GM19238 (cell line): ENCODE measurements around the gene ANO8.
"Not testable (repeated sequence)": the region's sequence is repeated elsewhere in the genome, so short reads cannot be mapped to it uniquely, and the experiment has no call there.

Experiments used
- DNase-seq: peaks from one replicate; pipeline ENCODE4 v3.0.0; 2011; ENCODE audit warnings: low spot score; ENCODE audit not compliant: insufficient read length

Gene ANO8

DNA sequence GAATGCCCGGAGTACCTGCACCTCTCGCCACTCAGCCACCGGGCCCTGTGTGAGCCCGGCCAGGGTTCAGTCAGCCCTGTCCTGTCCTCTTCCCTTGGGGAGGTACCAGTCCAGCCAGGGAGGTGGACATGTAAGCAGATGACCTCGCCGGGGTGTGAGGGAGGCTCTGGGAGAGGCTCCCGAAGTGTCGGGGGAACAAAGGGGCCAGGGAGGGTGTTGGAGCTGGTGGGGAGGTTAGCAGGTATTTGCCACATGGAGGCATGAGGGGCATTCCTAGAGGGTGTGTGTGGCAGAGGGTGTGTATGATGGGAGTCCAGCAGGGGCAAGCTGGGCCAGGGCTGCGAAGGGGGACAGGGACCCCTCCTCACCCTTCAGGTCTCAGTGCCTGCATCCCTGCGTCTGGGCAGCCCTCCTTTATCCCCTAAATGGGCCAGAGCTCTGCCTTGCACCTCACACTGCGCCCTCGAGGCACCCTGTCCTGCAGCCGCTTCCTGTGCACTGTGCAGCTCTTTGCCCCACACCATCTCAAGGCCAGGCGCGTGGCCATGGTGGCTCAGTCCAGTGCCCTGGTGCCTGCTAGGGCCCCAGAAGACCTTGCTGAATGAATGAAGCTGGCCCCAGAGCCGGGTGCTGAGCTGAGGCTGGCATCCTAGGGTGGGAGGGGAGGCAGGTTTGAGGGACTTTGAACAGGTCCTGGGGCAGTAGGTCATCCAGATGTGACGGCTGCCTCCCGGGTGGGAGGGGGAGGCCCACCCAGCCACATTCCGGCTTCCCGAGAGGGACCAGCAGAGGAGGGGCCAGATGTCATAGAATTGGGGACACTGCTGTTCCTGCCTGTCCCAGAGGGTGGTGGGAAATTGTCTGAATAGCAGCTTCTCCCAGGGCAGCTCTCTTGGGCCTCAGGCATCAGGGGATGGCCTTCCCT is 22.2 kb downstream of the ANO8 start:
- DNase-seq, result no peak

- DNase-seq, result no peak
Measured at GRCh38 chr19:17311455-17312188, 23.0 kb downstream of the ANO8 start.

GRCh38 chr19:17309965-17310461 is 24.6 kb downstream of the ANO8 start:
- no peak for DNase-seq

DNA sequence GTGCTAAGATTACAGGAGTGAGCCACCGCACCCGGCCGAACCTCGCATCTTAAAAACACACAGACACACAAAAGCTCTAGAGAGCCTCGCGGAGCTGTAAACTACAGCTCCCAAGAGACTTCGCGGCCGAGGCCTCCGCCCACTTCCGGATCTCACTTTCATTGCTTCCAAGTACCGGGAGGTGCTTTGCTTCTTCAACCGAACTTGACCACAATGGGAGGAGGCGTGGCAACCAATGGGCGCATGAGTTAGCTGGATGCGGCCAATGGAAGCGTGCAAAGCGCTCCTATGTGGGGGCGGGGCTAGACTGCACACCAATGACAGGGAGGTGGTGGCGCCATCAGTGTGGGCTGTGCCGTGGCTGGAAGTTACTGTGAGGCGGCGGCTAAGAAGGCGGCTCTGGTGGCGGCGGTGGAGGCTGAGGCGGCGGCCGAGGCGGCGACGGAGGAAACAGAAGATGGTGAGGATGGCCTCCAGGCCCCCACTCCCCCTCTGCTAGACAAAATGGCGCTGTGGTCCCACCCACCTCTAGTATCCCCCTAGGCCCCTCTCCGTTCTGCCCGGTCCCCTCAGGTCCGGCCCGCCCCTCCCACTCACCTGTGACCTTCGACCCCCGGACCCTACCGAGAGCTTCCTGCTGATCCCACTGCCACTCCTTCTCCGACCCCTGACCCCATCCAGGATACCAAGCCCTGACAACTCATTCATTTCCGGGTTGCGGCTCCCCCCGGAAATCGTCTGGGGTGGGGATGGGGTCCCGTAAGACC is 25.3 kb downstream of the ANO8 start, which contains the start of gene DDA1:
DDA1 (plus strand) TSS at position 366 of the 767 bp plus-strand sequence; CDS start at position 458, 92 bp downstream.
- peak; percentile 98 for DNase-seq

GRCh38 chr19:17307876-17308377 is 26.7 kb downstream of the ANO8 start:
- DNase-seq, result no peak

DNA sequence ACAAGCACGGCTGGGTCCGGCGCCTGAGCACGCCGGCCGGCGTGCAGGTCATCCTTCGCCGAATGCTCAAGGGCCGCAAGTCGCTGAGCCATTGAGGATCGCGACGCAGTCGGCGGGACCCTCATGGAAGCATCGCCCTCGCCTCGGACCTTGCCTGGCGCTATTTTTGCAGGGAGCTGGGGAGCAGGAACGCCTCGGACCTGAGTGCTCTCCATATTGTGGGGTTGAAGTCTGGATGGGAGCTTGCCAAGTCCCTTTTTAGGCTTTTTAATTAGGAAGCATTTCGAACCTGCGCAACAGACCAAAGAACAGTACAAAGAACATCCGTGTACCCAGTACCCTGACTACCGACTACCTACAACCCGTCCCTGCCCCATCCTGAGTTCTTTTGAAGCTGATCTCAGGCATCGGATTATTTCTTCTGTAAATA is 28.4 kb downstream of the ANO8 start:
- no peak for DNase-seq

DNA sequence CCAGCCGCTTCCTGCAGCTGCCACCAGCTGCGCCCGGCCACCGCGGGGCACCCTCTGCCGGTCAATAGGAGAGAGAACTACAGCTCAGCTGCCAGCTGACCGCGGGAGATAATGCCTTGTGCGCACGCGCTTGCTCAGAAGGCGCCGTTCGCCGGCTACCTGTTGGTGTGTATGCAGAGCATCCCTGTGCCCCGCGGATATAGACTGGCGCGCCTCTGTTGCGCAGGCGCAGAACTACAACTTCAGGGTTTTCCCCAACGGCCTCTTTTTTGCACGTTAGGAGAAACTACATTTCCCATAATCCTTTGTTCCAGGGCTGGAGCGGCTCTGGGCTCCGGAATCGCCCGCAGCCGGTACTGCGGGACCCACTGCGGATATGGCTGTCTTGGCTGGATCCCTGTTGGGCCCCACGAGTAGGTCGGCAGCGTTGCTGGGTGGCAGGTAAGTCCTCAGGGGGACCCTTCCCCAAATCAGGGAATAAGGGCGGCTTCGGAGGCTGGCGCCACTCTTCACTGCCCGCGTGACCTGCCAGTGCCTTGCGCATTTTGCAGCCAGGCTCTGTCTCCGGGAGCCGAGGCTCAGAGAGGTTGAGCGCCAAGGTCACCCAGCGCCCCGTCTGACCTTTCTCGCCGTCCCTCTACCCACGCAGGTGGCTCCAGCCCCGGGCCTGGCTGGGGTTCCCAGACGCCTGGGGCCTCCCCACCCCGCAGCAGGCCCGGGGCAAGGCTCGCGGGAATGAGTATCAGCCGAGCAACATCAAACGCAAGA is 29.0 kb downstream of the ANO8 start, which contains the start of gene MRPL34:
MRPL34 (plus strand) TSS at position 356 of the 768 bp plus-strand sequence; CDS start at position 377, 21 bp downstream.
- peak; percentile 75 for DNase-seq

- DNase-seq, result no peak
Measured at GRCh38 chr19:17305216-17305516, 29.5 kb downstream of the ANO8 start.

DNA sequence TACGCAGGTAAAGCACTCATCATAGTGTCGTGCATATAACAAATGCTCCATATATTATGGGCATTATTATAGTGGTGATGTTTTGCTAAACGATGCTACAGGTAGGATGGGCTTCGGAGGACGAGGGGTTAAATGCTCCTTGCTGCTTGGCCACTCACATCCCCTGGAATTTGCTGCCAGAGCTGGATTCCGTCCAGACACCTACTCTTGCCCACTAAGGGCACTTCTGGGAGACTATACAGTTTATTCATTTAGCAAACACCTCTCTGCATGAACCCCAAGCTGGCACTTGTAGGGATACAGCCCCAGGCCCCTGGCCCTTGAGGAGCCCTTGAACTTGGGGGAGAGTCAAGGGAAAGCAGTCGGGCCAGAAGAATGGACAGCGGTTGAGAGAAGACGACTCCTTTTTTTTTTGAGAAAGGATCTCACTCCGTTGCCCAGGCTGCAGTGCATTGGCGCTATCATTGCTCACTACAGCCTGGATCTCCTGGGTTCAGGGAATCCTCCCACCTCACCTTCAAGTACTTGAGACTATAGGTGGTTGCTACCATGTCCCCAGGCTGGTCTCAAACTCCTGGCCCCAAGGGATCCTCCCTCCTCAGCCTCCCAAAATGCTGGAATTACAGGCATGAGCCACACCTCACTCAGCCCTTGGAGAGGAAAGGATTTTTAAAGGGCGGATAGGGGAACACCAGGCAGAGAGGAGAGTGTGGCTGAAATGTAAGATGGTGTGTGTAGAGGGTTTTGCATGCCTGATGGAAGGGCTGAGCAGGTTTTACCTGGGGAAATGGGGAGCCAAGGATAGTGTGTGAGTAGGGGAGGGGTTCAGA is 30.1 kb downstream of the ANO8 start:
- no peak for DNase-seq

GRCh38 chr19:17303940-17304267 is 30.8 kb downstream of the ANO8 start:
- DNase-seq, result no peak

GRCh38 chr19:17303167-17303939 is 31.3 kb downstream of the ANO8 start, which contains the start of gene ABHD8:
Gene ABHD8, minus strand, starts transcription at chr19:17303425. Its CDS starts 1,809 bp downstream, at chr19:17301616.
- peak; percentile 93 for DNase-seq

DNA sequence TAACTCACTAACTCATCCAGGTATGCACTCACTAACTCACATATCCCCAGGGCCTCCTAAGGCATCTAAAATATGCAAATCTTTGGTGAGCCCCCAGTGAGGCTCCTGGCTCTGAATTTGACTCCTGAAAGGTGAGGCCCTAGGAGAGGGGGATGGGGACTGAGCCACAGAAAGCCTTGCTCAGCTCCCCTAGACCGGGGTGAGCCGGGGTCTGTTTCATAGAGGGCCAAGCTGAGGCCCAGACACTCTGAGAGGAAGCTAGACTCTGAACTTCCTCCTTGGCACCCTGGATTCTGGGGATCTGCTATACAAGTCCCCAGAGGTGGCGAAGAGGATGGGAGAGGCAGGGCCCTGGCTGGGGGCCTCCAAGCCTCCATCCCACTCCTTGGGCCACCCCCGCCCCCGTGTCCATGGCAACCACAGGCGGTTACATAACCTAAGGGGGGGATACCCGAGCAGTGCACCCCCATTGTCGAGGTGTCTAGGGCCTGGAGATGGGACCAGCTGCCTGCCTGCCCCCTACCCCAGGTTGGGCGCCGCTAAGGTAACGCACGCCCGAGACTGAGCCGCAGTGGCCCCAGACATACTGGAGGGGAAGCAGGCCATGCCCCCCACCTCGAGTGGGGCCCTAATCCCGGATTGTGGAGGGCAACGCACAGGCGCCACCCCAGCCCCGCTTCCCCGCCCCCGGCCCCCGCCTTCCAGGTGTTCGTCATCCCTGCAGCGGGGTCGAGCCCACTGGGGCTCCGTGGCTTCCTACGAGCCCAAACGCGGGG is 32.1 kb downstream of the ANO8 start:
- no peak for DNase-seq

- no peak for DNase-seq
Measured at GRCh38 chr19:17300992-17301619, 33.5 kb downstream of the ANO8 start.

- no peak for DNase-seq
Measured at GRCh38 chr19:17296976-17297375, 37.7 kb downstream of the ANO8 start.

GRCh38 chr19:17296273-17296672 is 38.4 kb downstream of the ANO8 start:
- DNase-seq, result no peak

- DNase-seq, result not testable (repeated sequence)
Measured at GRCh38 chr19:17295551-17295950, 39.1 kb downstream of the ANO8 start.

GRCh38 chr19:17294051-17294891 is 40.4 kb downstream of the ANO8 start:
- DNase-seq, result no peak
